H9 (cell line): Measurements from ENCODE around the gene FAM107A. TPM values are rescaled to one million over a fixed set of nuclear protein-coding genes. Genes with fewer than 3 reads are reported as not detected.

ENCODE experiments used
- DNase-seq: peaks from one replicate; pipeline ENCODE4 v3.0.0-alpha.2; 2017
- H2AFZ ChIP-seq: one replicate; pipeline ENCODE4 v1.6.1; 2013; ENCODE audit warnings: mild to moderate bottlenecking, low read length, control low read depth, moderate library complexity
- H2AK5ac ChIP-seq: 2 replicates; pipeline ENCODE4 v1.6.1; 2013; ENCODE audit warnings: low read length, control low read depth, mixed read lengths; ENCODE audit not compliant: insufficient read length
- H2BK120ac ChIP-seq: one replicate; pipeline ENCODE4 v1.6.1; 2013; ENCODE audit warnings: low read depth, mild to moderate bottlenecking, low read length, control low read depth, inconsistent platforms; ENCODE audit not compliant: poor library complexity, severe bottlenecking
- H2BK12ac ChIP-seq: 2 replicates; pipeline ENCODE4 v1.6.1; 2013; ENCODE audit warnings: low read length, control low read depth, mixed read lengths, low read depth; ENCODE audit not compliant: insufficient read length
- H2BK15ac ChIP-seq: 2 replicates; pipeline ENCODE4 v1.6.1; 2013; ENCODE audit warnings: low read depth, low read length, control low read depth
- H2BK20ac ChIP-seq: one replicate; pipeline ENCODE4 v1.6.1; 2013; ENCODE audit warnings: low read depth, mild to moderate bottlenecking, low read length, control low read depth, inconsistent platforms; ENCODE audit not compliant: poor library complexity, severe bottlenecking
- H2BK5ac ChIP-seq: 2 replicates; pipeline ENCODE4 v1.6.1; 2013; ENCODE audit warnings: low read length, control low read depth, mixed read lengths; ENCODE audit not compliant: insufficient read length
- H3K14ac ChIP-seq: 2 replicates; pipeline ENCODE4 v1.6.1; 2013; ENCODE audit warnings: low read length, control low read depth; ENCODE audit not compliant: insufficient read depth
- H3K18ac ChIP-seq: 2 replicates; pipeline ENCODE4 v1.6.1; 2013; ENCODE audit warnings: low read depth, mild to moderate bottlenecking, mixed read lengths, low read length, control low read depth; ENCODE audit not compliant: insufficient read length
- H3K23ac ChIP-seq: 2 replicates; pipeline ENCODE4 v1.6.1; 2013; ENCODE audit warnings: low read length, control low read depth, mixed read lengths, low read depth; ENCODE audit not compliant: insufficient read length
- H3K23me2 ChIP-seq: 2 replicates; pipeline ENCODE4 v1.6.1; 2013; ENCODE audit warnings: low read depth, mild to moderate bottlenecking, mixed read lengths, low read length, control low read depth; ENCODE audit not compliant: insufficient read length, poor library complexity, severe bottlenecking
- H3K27ac ChIP-seq: 2 replicates; pipeline ENCODE4 v1.5.1; 2013; ENCODE audit warnings: low read length, control low read depth, mixed read lengths, low read depth; ENCODE audit not compliant: insufficient read length
- H3K27me3 ChIP-seq: 2 replicates; pipeline ENCODE4 v1.6.1; 2013; ENCODE audit warnings: low read length, control low read depth, inconsistent platforms; ENCODE audit not compliant: insufficient read depth
- H3K4ac ChIP-seq: 2 replicates; pipeline ENCODE4 v1.6.1; 2013; ENCODE audit warnings: low read depth, mild to moderate bottlenecking, control low read depth, inconsistent platforms, low read length, moderate library complexity
- H3K4me1 ChIP-seq: 2 replicates; pipeline ENCODE4 v1.6.1; 2013; ENCODE audit warnings: low read length, control low read depth, inconsistent platforms; ENCODE audit not compliant: insufficient read depth
- H3K4me2 ChIP-seq: 2 replicates; pipeline ENCODE4 v1.6.1; 2013; ENCODE audit warnings: low read length, control low read depth, mixed read lengths; ENCODE audit not compliant: insufficient read length, insufficient read depth
- H3K56ac ChIP-seq: 2 replicates; pipeline ENCODE4 v1.6.1; 2013; ENCODE audit warnings: low read depth, mild to moderate bottlenecking, mixed read lengths, low read length, control low read depth; ENCODE audit not compliant: insufficient read length
- H3K79me1 ChIP-seq: 2 replicates; pipeline ENCODE4 v1.6.1; 2013; ENCODE audit warnings: low read depth, mild to moderate bottlenecking, moderate library complexity, low read length, control low read depth, inconsistent platforms; ENCODE audit not compliant: insufficient read depth, poor library complexity, severe bottlenecking
- H3K79me2 ChIP-seq: 2 replicates; pipeline ENCODE4 v1.6.1; 2013; ENCODE audit warnings: low read length, control low read depth, inconsistent platforms; ENCODE audit not compliant: insufficient read depth
- H3K9ac ChIP-seq: 2 replicates; pipeline ENCODE4 v1.6.1; 2013; ENCODE audit warnings: low read length, control low read depth, mixed read lengths; ENCODE audit not compliant: insufficient read length; ENCODE audit errors: extremely low read depth
- H3K9me3 ChIP-seq: one replicate; pipeline ENCODE4 v1.6.1; 2013; ENCODE audit warnings: low read depth, low read length, inconsistent platforms; ENCODE audit not compliant: control insufficient read depth
- H3T11ph ChIP-seq: one replicate; pipeline ENCODE4 v1.6.1; 2013; ENCODE audit warnings: mild to moderate bottlenecking, low read length, control low read depth, inconsistent platforms
- H4K20me1 ChIP-seq: one replicate; pipeline ENCODE4 v1.6.1; 2013; ENCODE audit not compliant: control insufficient read depth, insufficient read length, insufficient read depth
- H4K5ac ChIP-seq: 2 replicates; pipeline ENCODE4 v1.6.1; 2013; ENCODE audit warnings: low read depth, mild to moderate bottlenecking, mixed read lengths, low read length, control low read depth; ENCODE audit not compliant: insufficient read length
- H4K8ac ChIP-seq: replicated peaks from 2 replicates; pipeline ENCODE4 v1.6.1; 2013; ENCODE audit warnings: low read length, control low read depth, mixed read lengths, low read depth; ENCODE audit not compliant: insufficient read length
- H4K91ac ChIP-seq: 2 replicates; pipeline ENCODE4 v1.6.1; 2013; ENCODE audit warnings: low read depth, mild to moderate bottlenecking, moderate library complexity, mixed read lengths, low read length, control low read depth; ENCODE audit not compliant: insufficient read length
- H3K27ac Mint-ChIP-seq, 3 experiments: 2 replicates in 2 of 3; 3 replicates in 1 of 3; pipeline ENCODE4 v1.8.0; 2020 to 2021; ENCODE audit warnings: mixed read lengths in 3 of 3, mild to moderate bottlenecking in 1 of 3, moderate library complexity in 1 of 3
- H3K27me3 Mint-ChIP-seq: 2 replicates; pipeline ENCODE4 v1.8.0; 2021; ENCODE audit warnings: low read depth, mild to moderate bottlenecking, moderate library complexity, mixed read lengths
- H3K36me3 Mint-ChIP-seq, 3 experiments: 2 replicates in 2 of 3; 3 replicates in 1 of 3; pipeline ENCODE4 v1.8.0; 2020 to 2021; ENCODE audit warnings: low read depth in 3 of 3, mixed read lengths in 3 of 3; ENCODE audit not compliant: insufficient read depth in 1 of 3
- H3K4me1 Mint-ChIP-seq, 2 experiments: 2 replicates each; pipeline ENCODE4 v1.8.0; 2020; ENCODE audit warnings: mixed read lengths in 2 of 2
- H3K4me3 Mint-ChIP-seq, 2 experiments: 2 replicates in 1 of 2; 3 replicates in 1 of 2; pipeline ENCODE4 v1.8.0; 2020 to 2021; ENCODE audit warnings: mild to moderate bottlenecking in 2 of 2, mixed read lengths in 2 of 2, moderate library complexity in 1 of 2
- H3K9me3 Mint-ChIP-seq, 2 experiments: 2 replicates in 1 of 2; 3 replicates in 1 of 2; pipeline ENCODE4 v1.8.0; 2020; ENCODE audit warnings: mild to moderate bottlenecking in 2 of 2, mixed read lengths in 2 of 2, moderate library complexity in 1 of 2
- WGBS: extraction: QIAGEN DNeasy Blood & Tissue Kit; methylation state at CpG from one replicate; pipeline ENCODE4 v1.1.7; 2013; ENCODE audit warnings: missing lambda C conversion rate, low lambda C conversion rate, mixed read lengths; ENCODE audit not compliant: insufficient read length; ENCODE audit errors: extremely low coverage; 5-methylcytosine and 5-hydroxymethylcytosine counted together
- total RNA-seq: library from RNA; stranded (reverse); gene quantifications from 2 replicates; pipeline ENCODE4 v1.2.1, GENCODE V29; 2021
- TF ChIP-seq, protein P1 (sequence below): fragments of 200-600 bp; sonication (generic); conservative IDR thresholded peaks from 3 replicates; pipeline ENCODE4 v1.8.0; 2021; ENCODE audit warnings: antibody characterized with exemption, mild to moderate bottlenecking

The FAM107A gene
- total RNA-seq, 1 experiment from 2014 or later: 0.11 TPM

GRCh38 chr3:58526515-58526957 is 50.7 kb downstream of the FAM107A start:
- no peak for DNase-seq
- H2AFZ ChIP-seq: no peak overlapping the region
- no peak overlapping the region for H3T11ph ChIP-seq

More at GRCh38 chr3:58526515-58526957, 50.7 kb downstream of the FAM107A start:
- no peak overlapping the region for H3K4me3 Mint-ChIP-seq
- Histone ChIP-seq H3K4me1 (no peaks in the 10 kb centered on the region; the same call in 1 of the 2 replicates), H2BK5ac (no peak overlapping the region), H3K23ac (no peak overlapping the region), H3K56ac (no peak overlapping the region), H3K14ac (no peak overlapping the region), H3K4me2 (no peak overlapping the region), H2BK15ac (no peak overlapping the region), H2AK5ac (no peak overlapping the region), H2BK12ac (no peak overlapping the region), H2BK20ac (no peak overlapping the region), H2BK120ac (no peak overlapping the region), H4K20me1 (no peaks in the 10 kb centered on the region), H3K79me2 (no peaks in the 10 kb centered on the region), H4K91ac (no peak overlapping the region), H4K5ac (no peak overlapping the region), H3K18ac (no peak overlapping the region), H4K8ac (no peak overlapping the region), H3K4ac (no peak overlapping the region), H3K9me3 (no peaks in the 10 kb centered on the region), H3K27ac (no peak overlapping the region), H3K79me1 (no peaks in the 10 kb centered on the region), H3K27me3 (no peaks in the 10 kb centered on the region), H3K9ac (no peak overlapping the region), H3K23me2 (no peaks in the 10 kb centered on the region)
- TF ChIP-seq, protein P1, sequence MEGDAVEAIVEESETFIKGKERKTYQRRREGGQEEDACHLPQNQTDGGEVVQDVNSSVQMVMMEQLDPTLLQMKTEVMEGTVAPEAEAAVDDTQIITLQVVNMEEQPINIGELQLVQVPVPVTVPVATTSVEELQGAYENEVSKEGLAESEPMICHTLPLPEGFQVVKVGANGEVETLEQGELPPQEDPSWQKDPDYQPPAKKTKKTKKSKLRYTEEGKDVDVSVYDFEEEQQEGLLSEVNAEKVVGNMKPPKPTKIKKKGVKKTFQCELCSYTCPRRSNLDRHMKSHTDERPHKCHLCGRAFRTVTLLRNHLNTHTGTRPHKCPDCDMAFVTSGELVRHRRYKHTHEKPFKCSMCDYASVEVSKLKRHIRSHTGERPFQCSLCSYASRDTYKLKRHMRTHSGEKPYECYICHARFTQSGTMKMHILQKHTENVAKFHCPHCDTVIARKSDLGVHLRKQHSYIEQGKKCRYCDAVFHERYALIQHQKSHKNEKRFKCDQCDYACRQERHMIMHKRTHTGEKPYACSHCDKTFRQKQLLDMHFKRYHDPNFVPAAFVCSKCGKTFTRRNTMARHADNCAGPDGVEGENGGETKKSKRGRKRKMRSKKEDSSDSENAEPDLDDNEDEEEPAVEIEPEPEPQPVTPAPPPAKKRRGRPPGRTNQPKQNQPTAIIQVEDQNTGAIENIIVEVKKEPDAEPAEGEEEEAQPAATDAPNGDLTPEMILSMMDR: no peak
- WGBS: no CpG with 5 or more reads among the region's 7 CpGs
- H3K27me3 Mint-ChIP-seq: peaks cover under 1% of the 10 kb centered on the region
- H3K9me3 Mint-ChIP-seq: peaks cover 2 to 4% of the 10 kb centered on the region in 2 experiments; a peak in 2 of 5 replicates
- H3K27ac Mint-ChIP-seq: no peak overlapping the region
- peaks cover 38 to 50% of the 10 kb centered on the region in 2 experiments for H3K4me1 Mint-ChIP-seq
- H3K36me3 Mint-ChIP-seq: peaks cover 0 to 4% (median 0%) of the 10 kb centered on the region in 3 experiments; a peak in 2 of 7 replicates
